ENCODE measurements around the gene NLRP1. TPM values are rescaled to one million over a fixed set of nuclear protein-coding genes. Genes with fewer than 3 reads are reported as not detected.

Gene NLRP1
- total RNA-seq, 4 donors from 2014 or later, result 7.6 to 21.8 (median 13.7) TPM

- Histone ChIP-seq H3K36me3 (no peaks in the 10 kb centered on the region), H3K4me1 (peaks cover 5 to 20% (median 17%) of the 10 kb centered on the region in 4 donors), H3K27ac (peak overlapping the region in 1 of 4 donors; percentile 76), H3K4me3 (peak overlapping the region; percentile 55 to 100 (median 81)), H3K27me3 (no peaks in the 10 kb centered on the region), H3K9me3 (no peaks in the 10 kb centered on the region)
- intact Hi-C loops (cut with DNase I; ENCODE audit: low total_unique reads), result no loop called here
- TF ChIP-seq EP300 (IDR thresholded peaks at IDR 0.05; ENCODE audit: low read depth) (no peak), POLR2A (IDR thresholded peaks at IDR 0.05) (no peak), POLR2AphosphoS5 (IDR thresholded peaks at IDR 0.05) (no peak), CTCF (IDR thresholded peaks at IDR 0.05) (no peak)
- in situ Hi-C loops (cut with MboI; ENCODE audit: low pct_ligation_motif_present in 1 of 4, low pct_unique_long_range_greater_than_20kb in 1 of 4, low sequenced_read_pairs in 3 of 4), result no loop called here
- DNase-seq, result no peak
- 7 to 12% methylated on average over 7 to 8 of the region's 8 CpGs for WGBS, 2 donors (ENCODE audit: low coverage in 1 of 2)
Measured at GRCh38 chr17:5467416-5467815, 116.9 kb downstream of the NLRP1 start.

DNA sequence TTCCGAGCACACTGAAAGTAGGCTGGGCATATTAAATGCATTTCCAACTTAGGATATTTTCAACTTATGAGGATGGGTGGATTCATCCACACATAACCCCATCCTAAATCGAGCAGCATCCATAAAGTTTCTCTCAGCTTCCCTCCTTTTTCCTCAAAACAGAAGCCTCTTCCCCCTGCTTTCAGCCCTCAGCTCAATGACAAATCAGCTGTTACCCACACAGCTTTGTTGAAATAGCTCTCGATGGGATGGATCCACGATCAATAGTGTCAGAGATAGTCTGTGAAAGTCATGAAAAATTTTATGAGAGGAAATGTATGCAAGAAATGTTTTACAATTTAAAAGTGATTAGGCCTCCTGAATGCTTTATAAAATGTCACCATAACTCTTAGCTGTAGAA lies 118.0 kb downstream of the NLRP1 start:
- H3K4me1 ChIP-seq, result peaks cover 5 to 20% (median 17%) of the 10 kb centered on the region in 4 donors
- 93 to 100% methylated on average over 1 to 4 of the region's 4 CpGs for WGBS, 2 donors (ENCODE audit: low coverage in 1 of 2)
- TF ChIP-seq POLR2A (IDR thresholded peaks at IDR 0.05) (no peak), EP300 (IDR thresholded peaks at IDR 0.05; ENCODE audit: low read depth) (no peak), POLR2AphosphoS5 (IDR thresholded peaks at IDR 0.05) (no peak), CTCF (IDR thresholded peaks at IDR 0.05) (no peak)
- DNase-seq, result no peak
- no peaks in the 10 kb centered on the region for H3K27me3 ChIP-seq
- in situ Hi-C loops (cut with MboI; ENCODE audit: low pct_ligation_motif_present in 1 of 4, low pct_unique_long_range_greater_than_20kb in 1 of 4, low sequenced_read_pairs in 3 of 4), result no loop called here
- H3K27ac ChIP-seq, result no peak overlapping the region
- H3K4me3 ChIP-seq, result no peak overlapping the region
- intact Hi-C loops (cut with DNase I; ENCODE audit: low total_unique reads), result no loop called here
- no peaks in the 10 kb centered on the region for H3K9me3 ChIP-seq
- H3K36me3 ChIP-seq, result no peaks in the 10 kb centered on the region

GRCh38 chr17:5464717-5465507 lies 119.4 kb downstream of the NLRP1 start:
- peaks cover 0 to 8% (median 0%) of the 10 kb centered on the region in 4 donors for H3K36me3 ChIP-seq
- 89 to 92% methylated on average over 7 to 10 of the region's 10 CpGs for WGBS, 2 donors (ENCODE audit: low coverage in 1 of 2)
- in situ Hi-C loops (cut with MboI; ENCODE audit: low pct_ligation_motif_present in 1 of 4, low pct_unique_long_range_greater_than_20kb in 1 of 4, low sequenced_read_pairs in 3 of 4), result no loop called here

More at GRCh38 chr17:5464717-5465507, 119.4 kb downstream of the NLRP1 start:
- TF ChIP-seq CTCF (IDR thresholded peaks at IDR 0.05), result no peak
- TF ChIP-seq POLR2AphosphoS5 (IDR thresholded peaks at IDR 0.05), result no peak
- TF ChIP-seq POLR2A (IDR thresholded peaks at IDR 0.05), result no peak
- TF ChIP-seq EP300 (IDR thresholded peaks at IDR 0.05; ENCODE audit: low read depth), result no peak
- Histone ChIP-seq H3K9me3 (no peaks in the 10 kb centered on the region), H3K4me3 (no peak overlapping the region), H3K27me3 (no peaks in the 10 kb centered on the region), H3K27ac (no peak overlapping the region), H3K4me1 (peaks cover 5 to 20% (median 17%) of the 10 kb centered on the region in 4 donors)
- DNase-seq, result no peak
- intact Hi-C loops (cut with DNase I; ENCODE audit: low total_unique reads), result no loop called here

Other genes with a start within 250 kb of the NLRP1 start
- gene NUP88, start 164.8 kb downstream of the NLRP1 start, total RNA-seq, result 100 to 1,000 TPM in 2 of 4 donors, 10 to 100 TPM in 2; 65.3 to 120 (median 96.9) TPM
- 100 to 1,000 TPM in 1 of 4 donors, 10 to 100 TPM in 2, 1 to 10 TPM in 1; 9.4 to 566 (median 41.9) TPM for gene RPAIN, start 164.3 kb downstream of the NLRP1 start, total RNA-seq
- 100 to 1,000 TPM in 1 of 4 donors, 10 to 100 TPM in 3; 31.0 to 183 (median 85.8) TPM for gene C1QBP, start 145.4 kb downstream of the NLRP1 start, total RNA-seq
- gene DHX33, start 115.5 kb downstream of the NLRP1 start, total RNA-seq, result 10 to 100 TPM in 2 of 4 donors, 1 to 10 TPM in 2; 3.0 to 11.1 (median 9.4) TPM
- gene DERL2, start 98.3 kb downstream of the NLRP1 start, total RNA-seq, result 10 to 100 TPM in 2 of 4 donors, 1 to 10 TPM in 2; 4.6 to 37.5 (median 21.7) TPM
- gene MIS12, start 97.9 kb downstream of the NLRP1 start, total RNA-seq, result 10 to 100 TPM in 3 of 4 donors, 1 to 10 TPM in 1; 5.6 to 19.1 (median 12.9) TPM